Mesenteric fat pad (tissue), 1 donor: ENCODE results near the gene COX5A. TPM values are rescaled to one million over a fixed set of nuclear protein-coding genes. Genes with fewer than 3 reads are reported as not detected.
A peak's percentile ranks its signal among the peaks of the same experiment; 100 is the strongest.
"Not testable (repeated sequence)": the region's sequence is repeated elsewhere in the genome, so short reads cannot be mapped to it uniquely, and the experiment has no call there.

Experiments
- DNase-seq: peaks from one replicate; pipeline ENCODE4 v3.0.0-alpha.2; 2020; ENCODE audit warnings: low spot score
- total RNA-seq: library from RNA; stranded (reverse); fragmentation: NEBNext Ultra II Directional; extraction: Animal tissue kit (Norgen Biotek cat#: 25700); gene quantifications from one replicate; pipeline ENCODE4 v1.2.1, GENCODE V29; 2021
- donor health status: DM: yes; HTN: yes; CAD: no.

Gene COX5A
- total RNA-seq, 1 donor from 2014 or later, result 175 TPM

GRCh38 chr15:74955796-74956647 lies 18.1 kb upstream of the COX5A start:
- peak; percentile 94 for DNase-seq

DNA sequence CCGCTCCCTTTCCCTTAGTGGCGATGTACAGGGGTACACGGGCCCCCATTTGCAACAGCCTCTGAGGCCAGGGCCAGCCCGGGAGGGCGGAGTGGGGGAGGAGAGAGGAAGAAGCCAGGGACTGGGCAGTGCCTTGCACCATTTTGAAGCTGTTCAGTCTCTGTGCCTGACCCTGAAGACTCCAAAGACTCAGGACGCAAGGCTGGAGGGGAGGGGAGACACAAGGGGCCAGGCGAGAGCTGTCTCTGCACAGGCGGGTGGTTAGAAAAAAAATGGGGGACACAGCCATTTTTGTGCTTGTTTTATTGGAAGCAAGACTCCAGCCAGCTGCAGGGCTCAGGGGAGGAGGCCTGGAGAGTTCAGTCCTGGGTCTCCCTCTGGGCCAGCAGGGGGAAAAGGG lies 17.1 kb upstream of the COX5A start:
- DNase-seq, result no peak

GRCh38 chr15:74954515-74954914 lies 16.6 kb upstream of the COX5A start:
- no peak for DNase-seq

DNA sequence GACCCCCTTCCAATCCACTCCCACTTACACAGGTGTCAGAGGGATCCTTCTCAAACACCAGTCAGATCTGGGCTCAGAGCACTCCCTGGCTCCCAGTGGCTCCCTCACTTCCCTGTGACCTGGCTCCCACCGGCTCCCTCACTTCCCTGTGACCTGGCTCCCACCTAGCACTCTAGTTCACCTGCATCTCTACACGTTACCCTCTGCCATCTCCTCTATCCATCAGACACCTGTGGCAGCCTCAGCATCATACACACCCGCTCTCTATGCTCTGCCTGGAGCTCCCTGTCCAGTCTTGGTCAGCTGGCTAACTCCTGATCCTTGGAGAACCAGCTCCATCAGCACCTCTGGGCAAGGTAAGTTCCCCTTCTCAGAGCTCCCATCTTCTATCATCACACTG lies 13.1 kb upstream of the COX5A start:
- DNase-seq, result no peak

DNA sequence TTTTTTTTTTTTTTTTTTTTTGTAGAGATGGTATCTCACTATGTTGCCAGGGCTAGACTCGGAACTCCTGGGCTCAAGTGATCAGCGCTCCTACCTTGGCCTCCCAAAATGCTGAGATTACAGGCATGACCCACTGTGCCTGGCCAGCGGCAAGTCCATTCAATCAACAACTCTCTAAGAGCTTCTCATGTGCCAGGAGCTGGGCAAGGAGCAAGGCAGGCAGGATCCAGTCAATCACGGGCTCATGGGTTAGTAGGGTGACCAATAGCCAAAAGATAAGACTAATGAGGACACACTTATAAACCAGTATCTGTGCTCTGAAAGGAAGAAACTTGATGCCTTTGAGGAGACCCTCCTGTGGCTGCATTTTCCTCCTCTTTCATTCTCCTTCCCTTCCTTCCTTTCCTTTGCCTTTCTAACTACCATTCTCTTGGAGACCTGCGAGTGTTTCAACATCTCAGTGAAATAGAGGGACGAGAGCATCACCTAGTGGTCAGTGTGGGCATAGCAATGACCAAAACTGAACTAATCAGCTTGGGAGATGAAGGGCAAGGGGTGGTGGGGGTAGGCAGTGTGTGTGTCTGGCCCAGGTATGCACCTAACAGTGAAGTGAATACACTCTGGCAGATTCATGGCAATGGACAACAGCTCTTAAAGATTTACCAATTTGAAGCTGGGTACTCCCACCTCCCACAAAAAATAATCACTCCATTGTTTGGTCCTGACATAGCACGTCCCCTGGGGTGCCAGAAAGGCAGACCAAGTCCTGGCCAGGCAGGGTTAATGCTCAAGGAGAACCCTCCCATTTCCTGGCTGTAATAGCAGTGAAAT lies 12.4 kb upstream of the COX5A start:
- DNase-seq, result no peak

GRCh38 chr15:74937272-74937589 lies 642 bp downstream of the COX5A start:
- DNase-seq, result no peak

DNA sequence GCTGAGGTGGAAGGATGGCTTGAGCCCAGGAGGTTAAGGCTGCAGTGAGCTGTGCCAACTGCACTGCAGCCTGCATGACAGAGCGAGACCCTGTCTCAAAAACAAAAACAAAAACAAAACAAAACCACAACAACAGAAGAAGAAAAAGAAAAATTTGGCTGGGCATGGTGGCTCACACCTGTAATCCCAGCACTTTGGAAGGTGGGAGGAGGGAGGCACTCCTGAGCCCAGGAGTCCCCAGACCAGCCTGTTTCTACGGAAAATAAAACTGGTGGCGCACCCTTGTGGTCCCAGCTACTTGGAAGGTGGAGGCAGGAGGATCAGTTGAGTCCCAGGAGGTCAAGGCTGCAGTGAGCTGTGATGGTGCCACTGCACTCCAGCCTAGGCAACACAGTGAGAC lies 2.7 kb downstream of the COX5A start:
- DNase-seq, result not testable (repeated sequence)

DNA sequence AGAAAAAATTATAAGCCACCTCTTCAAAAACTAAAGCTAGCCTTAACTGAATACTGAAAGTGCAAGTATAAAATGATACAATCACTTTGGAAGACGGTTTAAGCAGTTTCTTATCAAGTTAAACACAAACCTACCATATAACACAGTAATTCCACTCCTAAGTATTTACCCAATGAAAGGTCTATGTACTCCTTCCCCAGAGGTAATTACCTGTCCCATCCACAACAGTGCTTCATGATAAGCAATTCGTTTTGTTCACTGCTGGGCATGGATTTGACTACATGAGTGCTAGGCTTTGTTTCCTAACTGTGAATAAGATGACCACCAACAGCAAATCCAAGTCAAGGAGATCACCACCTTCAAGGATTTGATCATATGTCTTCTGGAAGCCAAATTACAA lies 4.3 kb downstream of the COX5A start:
- no peak for DNase-seq

DNA sequence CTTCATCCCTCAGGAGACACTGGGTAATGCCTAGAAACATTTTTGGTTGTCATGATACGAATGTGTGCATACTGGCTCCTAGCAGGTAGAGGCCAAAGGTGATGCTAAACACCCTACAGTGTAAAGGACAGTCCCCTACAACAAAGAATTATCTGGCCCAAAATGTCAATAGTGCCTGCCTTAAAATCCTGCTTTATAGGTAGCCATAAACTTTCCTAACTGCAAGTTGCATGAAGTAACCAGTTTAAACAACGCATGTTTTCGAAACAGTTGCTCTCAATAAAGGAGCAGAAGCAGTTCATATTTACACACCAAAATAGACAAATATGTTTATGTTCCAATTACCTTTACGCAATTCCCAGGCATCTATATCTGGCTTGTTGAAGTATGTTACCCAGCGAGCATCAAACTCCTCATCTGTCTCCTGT lies 9.1 kb downstream of the COX5A start:
- no peak for DNase-seq

GRCh38 chr15:74924525-74924924 lies 13.3 kb downstream of the COX5A start:
- no peak for DNase-seq

GRCh38 chr15:74920456-74920855 lies 17.4 kb downstream of the COX5A start:
- no peak for DNase-seq

DNA sequence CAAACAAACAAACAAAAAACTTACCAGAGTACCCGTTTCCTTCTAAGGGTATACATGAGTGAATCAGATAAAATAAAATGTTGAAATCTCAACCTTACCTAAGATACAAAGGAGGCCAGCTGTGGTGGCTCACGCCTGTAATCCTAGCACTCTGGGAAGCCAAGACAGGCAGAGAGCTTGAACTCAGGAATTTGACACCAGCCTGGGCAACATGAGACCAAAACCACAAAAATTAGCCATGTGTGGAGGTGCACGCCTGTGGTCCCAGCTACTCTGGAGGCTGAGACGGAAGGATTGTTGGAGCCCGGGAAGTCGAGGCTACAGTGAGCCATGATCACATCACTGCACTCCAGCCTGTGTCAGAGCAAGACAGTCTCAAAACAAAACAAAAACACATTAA lies 20.2 kb downstream of the COX5A start:
- DNase-seq, result no peak

DNA sequence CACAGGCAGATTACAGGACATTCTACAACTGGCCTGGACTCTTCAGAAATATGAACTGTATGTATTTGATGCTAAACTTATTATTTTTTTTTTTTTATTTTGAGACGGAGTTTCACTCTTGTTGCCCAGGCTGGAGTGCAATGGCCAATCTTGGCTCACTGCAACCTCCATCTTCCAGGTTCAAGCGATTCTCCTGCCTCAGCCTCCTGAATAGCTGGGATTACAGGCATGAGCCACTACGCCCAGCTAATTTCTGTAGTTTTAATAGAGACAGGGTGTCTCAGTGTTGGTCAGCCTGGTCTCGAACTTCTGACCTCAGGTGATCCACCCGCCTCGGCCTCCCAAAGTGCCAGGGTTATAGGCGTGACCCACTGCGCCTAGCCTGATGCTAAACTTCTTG lies 24.1 kb downstream of the COX5A start:
- DNase-seq, result not testable (repeated sequence)

GRCh38 chr15:74913041-74913440 lies 24.8 kb downstream of the COX5A start:
- no peak for DNase-seq

- no peak for DNase-seq
Observed at GRCh38 chr15:74908635-74909034, 29.2 kb downstream of the COX5A start.

DNA sequence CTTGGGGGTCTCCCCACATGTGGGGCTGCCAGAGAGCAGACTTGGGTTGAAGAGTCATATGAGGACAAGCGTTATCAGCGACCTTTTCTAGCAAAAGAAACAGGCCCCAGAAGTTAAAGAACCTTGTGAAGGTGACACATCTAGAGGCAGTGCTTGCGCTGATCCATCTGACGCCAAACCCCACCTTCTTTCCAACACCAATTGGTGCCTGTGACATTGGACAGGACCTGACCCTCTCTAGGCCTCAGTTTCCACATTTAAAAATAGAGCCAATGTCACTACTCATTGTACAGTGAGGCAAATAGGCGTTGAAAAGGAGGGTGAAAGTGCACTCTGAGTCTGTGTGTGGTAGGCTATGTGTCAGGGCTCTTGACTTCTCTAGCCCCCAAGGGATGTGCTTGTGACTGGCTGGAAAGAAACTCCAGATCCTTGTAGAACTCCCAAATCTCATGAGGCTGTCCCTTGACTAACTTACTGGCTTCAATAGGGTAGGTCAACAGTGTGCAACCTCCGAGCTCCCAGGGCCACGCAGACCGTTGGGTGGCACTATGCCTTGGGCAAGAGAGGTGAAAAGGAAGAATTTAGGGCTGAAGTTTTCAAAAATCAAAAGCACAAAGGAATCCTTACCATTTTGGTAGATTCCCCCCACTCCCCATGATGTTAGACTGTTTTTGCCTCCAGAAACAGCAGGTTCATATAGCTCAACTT lies 30.6 kb downstream of the COX5A start:
- no peak for DNase-seq

- DNase-seq, result peak; percentile 98
Observed at GRCh38 chr15:74906450-74907162, 31.3 kb downstream of the COX5A start, which contains the start of gene FAM219B. TSS of gene FAM219B (minus strand) at chr15:74906851. CDS start at chr15:74906800, 51 bp downstream.

GRCh38 chr15:74906067-74906449 lies 31.8 kb downstream of the COX5A start:
- no peak for DNase-seq

DNA sequence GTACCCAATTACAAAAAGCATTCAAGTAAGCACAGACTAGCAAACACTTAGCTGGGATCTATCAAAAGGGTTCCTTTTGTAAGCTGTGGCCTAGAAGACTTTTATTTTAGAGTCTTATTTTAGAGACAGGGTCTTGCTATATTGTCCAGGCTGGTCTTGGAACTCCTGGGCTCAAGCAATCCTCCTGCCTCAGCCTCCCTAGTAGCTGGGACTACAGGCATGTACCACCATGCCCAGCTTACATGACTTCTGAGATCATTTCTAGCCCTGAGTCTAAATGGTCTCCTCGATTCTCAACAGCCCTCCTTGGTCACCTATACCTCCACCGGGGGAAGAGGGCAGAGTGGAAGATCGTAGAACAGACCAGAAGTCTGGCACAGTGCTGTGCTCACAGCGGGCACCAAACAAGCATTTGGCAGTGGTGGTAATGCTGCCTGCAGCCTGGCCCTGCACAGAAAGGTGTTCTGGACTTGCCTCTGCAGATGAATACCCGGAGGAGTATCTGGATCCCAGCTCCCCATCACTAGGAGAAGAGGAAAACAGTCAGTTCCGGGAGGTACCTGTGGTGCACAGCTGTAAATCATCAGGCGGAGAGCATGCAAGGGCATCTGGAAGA lies 33.6 kb downstream of the COX5A start:
- no peak for DNase-seq

GRCh38 chr15:74903676-74904075 lies 34.2 kb downstream of the COX5A start:
- DNase-seq, result no peak
